ENCODE measurements around the gene PRKD2. TPM values are rescaled to one million over a fixed set of nuclear protein-coding genes. Genes with fewer than 3 reads are reported as not detected.

PRKD2 gene
- total RNA-seq, 1 donor from 2014 or later = 41.9 TPM

- no peak for DNase-seq (ENCODE audit: extremely low spot score, unreplicated experiment)
- Mint-ChIP-seq H3K36me3 (ENCODE audit: unreplicated experiment) (peaks cover 21% of the 10 kb centered on the region), H3K27ac (ENCODE audit: unreplicated experiment) (no peak overlapping the region)
These were observed 3.8 kb upstream of the PRKD2 start for GRCh38 chr19:46720503-46721239.

GRCh38 chr19:46719629-46720502 is 3.0 kb upstream of the PRKD2 start:
- no peaks in the 10 kb centered on the region for H3K27me3 Mint-ChIP-seq (ENCODE audit: unreplicated experiment)
- no peak for TF ChIP-seq CTCF (IDR thresholded peaks at IDR 0.05)
- peaks cover 18% of the 10 kb centered on the region for H3K36me3 Mint-ChIP-seq (ENCODE audit: unreplicated experiment)
- H3K27ac Mint-ChIP-seq (ENCODE audit: unreplicated experiment) = no peak overlapping the region
- no peaks in the 10 kb centered on the region for H3K9me3 Mint-ChIP-seq (ENCODE audit: unreplicated experiment)
- peaks cover 20% of the 10 kb centered on the region for H3K4me1 Mint-ChIP-seq (ENCODE audit: unreplicated experiment)
- no peak for DNase-seq (ENCODE audit: extremely low spot score, unreplicated experiment)
- no peak overlapping the region for H3K4me3 Mint-ChIP-seq (ENCODE audit: unreplicated experiment)

More at GRCh38 chr19:46720503-46721239, 3.8 kb upstream of the PRKD2 start:
- no peaks in the 10 kb centered on the region for H3K27me3 Mint-ChIP-seq (ENCODE audit: unreplicated experiment)
- no peaks in the 10 kb centered on the region for H3K9me3 Mint-ChIP-seq (ENCODE audit: unreplicated experiment)
- H3K4me3 Mint-ChIP-seq (ENCODE audit: unreplicated experiment) = no peak overlapping the region
- no peak for TF ChIP-seq CTCF (IDR thresholded peaks at IDR 0.05)
- H3K4me1 Mint-ChIP-seq (ENCODE audit: unreplicated experiment) = peaks cover 13% of the 10 kb centered on the region

- Mint-ChIP-seq H3K4me3 (ENCODE audit: unreplicated experiment) (no peak overlapping the region), H3K27me3 (ENCODE audit: unreplicated experiment) (no peaks in the 10 kb centered on the region), H3K27ac (ENCODE audit: unreplicated experiment) (peak overlapping the region; percentile 93), H3K4me1 (ENCODE audit: unreplicated experiment) (peaks cover 25% of the 10 kb centered on the region), H3K36me3 (ENCODE audit: unreplicated experiment) (peaks cover 14% of the 10 kb centered on the region), H3K9me3 (ENCODE audit: unreplicated experiment) (no peaks in the 10 kb centered on the region)
- no peak for DNase-seq (ENCODE audit: extremely low spot score, unreplicated experiment)
- TF ChIP-seq CTCF (IDR thresholded peaks at IDR 0.05) = no peak
These were observed 2.2 kb upstream of the PRKD2 start for GRCh38 chr19:46718934-46719622.

- Mint-ChIP-seq H3K4me1 (ENCODE audit: unreplicated experiment) (peaks cover 29% of the 10 kb centered on the region), H3K9me3 (ENCODE audit: unreplicated experiment) (no peaks in the 10 kb centered on the region), H3K27ac (ENCODE audit: unreplicated experiment) (peak overlapping the region; percentile 93), H3K27me3 (ENCODE audit: unreplicated experiment) (no peaks in the 10 kb centered on the region), H3K36me3 (ENCODE audit: unreplicated experiment) (peaks cover 14% of the 10 kb centered on the region), H3K4me3 (ENCODE audit: unreplicated experiment) (peak overlapping the region; percentile 93)
- no peak for DNase-seq (ENCODE audit: extremely low spot score, unreplicated experiment)
- no peak for TF ChIP-seq CTCF (IDR thresholded peaks at IDR 0.05)
These were observed 1.4 kb upstream of the PRKD2 start for GRCh38 chr19:46718157-46718933.

Data from osteocyte (in vitro differentiated cells).